Measurements from ENCODE around the gene TIPARP.

TIPARP gene

GRCh38 chr3:156749244-156749643, 74.9 kb downstream of the TIPARP start:
- TF ChIP-seq REST (IDR thresholded peaks at IDR 0.05; ENCODE audit: insufficient read depth in 1 of 2, low read depth in 2 of 2, low read length in 2 of 2), result no peak
- TF ChIP-seq FOXP2 (optimal IDR thresholded peaks at IDR 0.05; ENCODE audit: borderline replicate concordance, extremely low read depth, extremely low read length, insufficient read depth), result no peak
- TF ChIP-seq SIN3A (IDR thresholded peaks at IDR 0.05; ENCODE audit: borderline replicate concordance, insufficient read depth, low read length), result no peak
- TF ChIP-seq TAF1 (IDR thresholded peaks at IDR 0.05; ENCODE audit: borderline replicate concordance, insufficient read depth, low read length), result no peak
- no peak for TF ChIP-seq POLR2AphosphoS5 (IDR thresholded peaks at IDR 0.05; ENCODE audit: low read depth, low read length)

GRCh38 chr3:156750191-156750873, 75.9 kb downstream of the TIPARP start:
- TF ChIP-seq TAF1 (IDR thresholded peaks at IDR 0.05; ENCODE audit: borderline replicate concordance, insufficient read depth, low read length), result no peak
- TF ChIP-seq POLR2AphosphoS5 (IDR thresholded peaks at IDR 0.05; ENCODE audit: low read depth, low read length), result no peak
- TF ChIP-seq FOXP2 (optimal IDR thresholded peaks at IDR 0.05; ENCODE audit: borderline replicate concordance, extremely low read depth, extremely low read length, insufficient read depth), result no peak

- TF ChIP-seq FOXP2 (optimal IDR thresholded peaks at IDR 0.05; ENCODE audit: borderline replicate concordance, extremely low read depth, extremely low read length, insufficient read depth) (no peak), SIN3A (IDR thresholded peaks at IDR 0.05; ENCODE audit: borderline replicate concordance, insufficient read depth, low read length) (no peak), POLR2AphosphoS5 (IDR thresholded peaks at IDR 0.05; ENCODE audit: low read depth, low read length) (no peak), TAF1 (IDR thresholded peaks at IDR 0.05; ENCODE audit: borderline replicate concordance, insufficient read depth, low read length) (no peak), REST (IDR thresholded peaks at IDR 0.05; ENCODE audit: insufficient read depth in 1 of 2, low read depth in 2 of 2, low read length in 2 of 2) (no peak)
Observed at GRCh38 chr3:156750874-156751245, 76.5 kb downstream of the TIPARP start.

DNA sequence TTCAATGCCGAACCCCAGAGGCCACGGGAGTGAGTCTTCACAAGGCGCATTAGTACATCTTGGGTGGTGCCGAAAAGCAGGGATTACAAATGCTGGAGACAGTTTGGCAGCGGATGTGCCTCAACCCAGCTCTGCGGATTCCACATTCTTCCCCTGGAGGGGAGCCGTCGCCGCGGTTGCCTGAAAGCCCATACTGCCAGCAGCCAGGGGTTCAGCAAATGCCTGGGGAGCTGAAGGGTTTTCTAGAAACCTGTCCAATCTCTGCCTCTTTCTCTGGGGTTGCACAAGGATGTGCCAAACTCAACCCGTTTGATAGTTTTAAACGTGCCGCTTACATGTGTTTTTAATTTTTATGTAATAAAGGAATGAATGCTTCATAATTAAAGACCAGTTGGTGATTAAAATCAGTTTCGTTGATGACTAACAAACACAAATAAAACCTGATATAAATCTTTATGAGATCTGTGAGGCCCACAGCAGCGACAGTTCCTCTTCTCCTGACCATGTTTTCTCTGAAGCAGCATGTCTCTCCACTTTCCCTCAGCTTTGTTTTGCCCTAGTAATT, 77.2 kb downstream of the TIPARP start:
- TF ChIP-seq POLR2AphosphoS5 (IDR thresholded peaks at IDR 0.05; ENCODE audit: low read depth, low read length), result no peak
- TF ChIP-seq FOXP2 (optimal IDR thresholded peaks at IDR 0.05; ENCODE audit: borderline replicate concordance, extremely low read depth, extremely low read length, insufficient read depth), result no peak

Data from PFSK-1 (cell line).